ENCODE measurements around the gene OTOG.

The OTOG gene

GRCh38 chr11:17510507-17511206 lies 36.4 kb upstream of the OTOG start:
- H3K36me3 ChIP-seq (ENCODE audit: control insufficient read depth, insufficient read depth, low read length) = no peaks in the 10 kb centered on the region
- H3K27me3 ChIP-seq (ENCODE audit: control insufficient read depth, insufficient read depth, low read length) = no peaks in the 10 kb centered on the region
- H3K4me1 ChIP-seq (ENCODE audit: control insufficient read depth, insufficient read depth, low read length) = no peaks in the 10 kb centered on the region
- H3K4me3 ChIP-seq (ENCODE audit: low read length) = no peak overlapping the region
- no peak overlapping the region for H3K9ac ChIP-seq (ENCODE audit: low read length)
- no peak overlapping the region for H3K27ac ChIP-seq (ENCODE audit: low read depth, low read length)

GRCh38 chr11:17511571-17511970 lies 35.5 kb upstream of the OTOG start:
- H3K9ac ChIP-seq (ENCODE audit: low read length) = no peak overlapping the region
- no peak overlapping the region for H3K4me3 ChIP-seq (ENCODE audit: low read length)
- H3K4me1 ChIP-seq (ENCODE audit: control insufficient read depth, insufficient read depth, low read length) = no peaks in the 10 kb centered on the region
- H3K27me3 ChIP-seq (ENCODE audit: control insufficient read depth, insufficient read depth, low read length) = no peaks in the 10 kb centered on the region
- H3K27ac ChIP-seq (ENCODE audit: low read depth, low read length) = no peak overlapping the region
- no peaks in the 10 kb centered on the region for H3K36me3 ChIP-seq (ENCODE audit: control insufficient read depth, insufficient read depth, low read length)

- H3K4me1 ChIP-seq (ENCODE audit: control insufficient read depth, insufficient read depth, low read length) = no peaks in the 10 kb centered on the region
- H3K27ac ChIP-seq (ENCODE audit: low read depth, low read length) = no peak overlapping the region
- no peaks in the 10 kb centered on the region for H3K36me3 ChIP-seq (ENCODE audit: control insufficient read depth, insufficient read depth, low read length)
- H3K9ac ChIP-seq (ENCODE audit: low read length) = no peak overlapping the region
- no peak overlapping the region for H3K4me3 ChIP-seq (ENCODE audit: low read length)
- H3K27me3 ChIP-seq (ENCODE audit: control insufficient read depth, insufficient read depth, low read length) = no peaks in the 10 kb centered on the region
Measured at GRCh38 chr11:17512101-17512500, 35.0 kb upstream of the OTOG start.

GRCh38 chr11:17513853-17514252 lies 33.2 kb upstream of the OTOG start:
- no peaks in the 10 kb centered on the region for H3K27me3 ChIP-seq (ENCODE audit: control insufficient read depth, insufficient read depth, low read length)
- no peaks in the 10 kb centered on the region for H3K36me3 ChIP-seq (ENCODE audit: control insufficient read depth, insufficient read depth, low read length)
- H3K4me1 ChIP-seq (ENCODE audit: control insufficient read depth, insufficient read depth, low read length) = no peaks in the 10 kb centered on the region
- H3K27ac ChIP-seq (ENCODE audit: low read depth, low read length) = no peak overlapping the region
- no peak overlapping the region for H3K4me3 ChIP-seq (ENCODE audit: low read length)
- no peak overlapping the region for H3K9ac ChIP-seq (ENCODE audit: low read length)

GRCh38 chr11:17514476-17514875 lies 32.6 kb upstream of the OTOG start:
- H3K4me1 ChIP-seq (ENCODE audit: control insufficient read depth, insufficient read depth, low read length) = no peaks in the 10 kb centered on the region
- H3K27me3 ChIP-seq (ENCODE audit: control insufficient read depth, insufficient read depth, low read length) = no peaks in the 10 kb centered on the region
- no peak overlapping the region for H3K9ac ChIP-seq (ENCODE audit: low read length)
- no peak overlapping the region for H3K4me3 ChIP-seq (ENCODE audit: low read length)
- no peaks in the 10 kb centered on the region for H3K36me3 ChIP-seq (ENCODE audit: control insufficient read depth, insufficient read depth, low read length)
- no peak overlapping the region for H3K27ac ChIP-seq (ENCODE audit: low read depth, low read length)

- Histone ChIP-seq H3K4me1 (ENCODE audit: control insufficient read depth, insufficient read depth, low read length) (no peaks in the 10 kb centered on the region), H3K36me3 (ENCODE audit: control insufficient read depth, insufficient read depth, low read length) (no peaks in the 10 kb centered on the region), H3K9ac (ENCODE audit: low read length) (no peak overlapping the region), H3K27ac (ENCODE audit: low read depth, low read length) (no peak overlapping the region), H3K27me3 (ENCODE audit: control insufficient read depth, insufficient read depth, low read length) (no peaks in the 10 kb centered on the region), H3K4me3 (ENCODE audit: low read length) (no peak overlapping the region)
Measured at GRCh38 chr11:17515443-17516176, 31.4 kb upstream of the OTOG start.

GRCh38 chr11:17516551-17517150 lies 30.4 kb upstream of the OTOG start:
- no peak overlapping the region for H3K27ac ChIP-seq (ENCODE audit: low read depth, low read length)
- H3K9ac ChIP-seq (ENCODE audit: low read length) = no peak overlapping the region
- no peaks in the 10 kb centered on the region for H3K36me3 ChIP-seq (ENCODE audit: control insufficient read depth, insufficient read depth, low read length)
- H3K4me1 ChIP-seq (ENCODE audit: control insufficient read depth, insufficient read depth, low read length) = no peaks in the 10 kb centered on the region
- no peaks in the 10 kb centered on the region for H3K27me3 ChIP-seq (ENCODE audit: control insufficient read depth, insufficient read depth, low read length)
- H3K4me3 ChIP-seq (ENCODE audit: low read length) = no peak overlapping the region

- no peaks in the 10 kb centered on the region for H3K27me3 ChIP-seq (ENCODE audit: control insufficient read depth, insufficient read depth, low read length)
- no peak overlapping the region for H3K27ac ChIP-seq (ENCODE audit: low read depth, low read length)
- H3K4me3 ChIP-seq (ENCODE audit: low read length) = no peak overlapping the region
- no peaks in the 10 kb centered on the region for H3K36me3 ChIP-seq (ENCODE audit: control insufficient read depth, insufficient read depth, low read length)
- no peaks in the 10 kb centered on the region for H3K4me1 ChIP-seq (ENCODE audit: control insufficient read depth, insufficient read depth, low read length)
- no peak overlapping the region for H3K9ac ChIP-seq (ENCODE audit: low read length)
Measured at GRCh38 chr11:17517186-17517585, 29.9 kb upstream of the OTOG start.

GRCh38 chr11:17518366-17518765 lies 28.7 kb upstream of the OTOG start:
- Histone ChIP-seq H3K4me3 (ENCODE audit: low read length) (no peak overlapping the region), H3K27me3 (ENCODE audit: control insufficient read depth, insufficient read depth, low read length) (no peaks in the 10 kb centered on the region), H3K36me3 (ENCODE audit: control insufficient read depth, insufficient read depth, low read length) (no peaks in the 10 kb centered on the region), H3K4me1 (ENCODE audit: control insufficient read depth, insufficient read depth, low read length) (no peaks in the 10 kb centered on the region), H3K9ac (ENCODE audit: low read length) (no peak overlapping the region), H3K27ac (ENCODE audit: low read depth, low read length) (no peak overlapping the region)

GRCh38 chr11:17519061-17519885 lies 27.8 kb upstream of the OTOG start:
- Histone ChIP-seq H3K27me3 (ENCODE audit: control insufficient read depth, insufficient read depth, low read length) (no peaks in the 10 kb centered on the region), H3K9ac (ENCODE audit: low read length) (no peak overlapping the region), H3K27ac (ENCODE audit: low read depth, low read length) (no peak overlapping the region), H3K4me3 (ENCODE audit: low read length) (no peak overlapping the region), H3K36me3 (ENCODE audit: control insufficient read depth, insufficient read depth, low read length) (no peaks in the 10 kb centered on the region), H3K4me1 (ENCODE audit: control insufficient read depth, insufficient read depth, low read length) (no peaks in the 10 kb centered on the region)

- H3K27ac ChIP-seq (ENCODE audit: low read depth, low read length) = no peak overlapping the region
- H3K4me3 ChIP-seq (ENCODE audit: low read length) = no peak overlapping the region
- no peak overlapping the region for H3K9ac ChIP-seq (ENCODE audit: low read length)
- H3K27me3 ChIP-seq (ENCODE audit: control insufficient read depth, insufficient read depth, low read length) = no peaks in the 10 kb centered on the region
- no peaks in the 10 kb centered on the region for H3K36me3 ChIP-seq (ENCODE audit: control insufficient read depth, insufficient read depth, low read length)
- no peaks in the 10 kb centered on the region for H3K4me1 ChIP-seq (ENCODE audit: control insufficient read depth, insufficient read depth, low read length)
Measured at GRCh38 chr11:17521106-17521900, 25.8 kb upstream of the OTOG start.
